ENCODE data around the gene FAM162B. TPM values are rescaled to one million over a fixed set of nuclear protein-coding genes. Genes with fewer than 3 reads are reported as not detected.
A peak's percentile ranks its signal among the peaks of the same experiment; 100 is the strongest.

FAM162B gene
- total and polyA plus RNA-seq, 2 donors (not counting 1 experiment from before 2014, with no cell fraction given): not detected

DNA sequence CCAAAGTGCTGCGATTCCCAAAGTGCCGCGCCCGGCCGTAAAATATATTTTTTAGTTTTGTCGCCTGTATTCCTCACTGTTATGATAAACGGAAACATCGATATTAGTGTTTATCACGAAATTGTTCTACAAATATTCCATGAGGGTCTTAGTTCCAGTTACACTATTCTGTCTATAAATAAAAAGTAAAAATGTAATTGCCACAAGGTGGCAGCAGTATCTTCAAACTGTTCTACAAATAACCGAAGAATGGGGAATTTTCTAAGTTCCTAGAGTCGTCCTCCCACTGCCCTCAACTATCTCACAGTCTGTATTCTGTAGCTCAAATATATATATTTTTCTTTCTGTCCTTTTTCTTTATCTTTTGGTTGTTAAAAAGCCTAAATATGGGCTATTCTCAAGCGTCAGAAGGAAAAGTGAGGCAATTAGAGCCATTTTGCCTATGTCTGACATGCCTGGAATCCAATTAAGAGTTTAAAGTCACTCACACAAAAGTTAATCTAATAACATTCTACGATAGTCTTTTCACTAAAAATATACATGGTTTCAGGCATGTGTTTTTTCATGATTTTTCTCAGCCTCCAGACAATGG is 14.2 kb upstream of the FAM162B start:
- Histone ChIP-seq H3K4me1 (ENCODE audit: control insufficient read depth in 2 of 2, insufficient read depth in 2 of 2, low read length in 2 of 2) (no peaks in the 10 kb centered on the region), H3K27ac (ENCODE audit: low read length in 2 of 2) (no peak overlapping the region), H3K9me3 (ENCODE audit: control extremely low read depth in 1 of 3, control insufficient read depth in 2 of 3, insufficient read depth in 1 of 3, low read length in 2 of 3) (peaks cover 0 to 3% (median 0%) of the 10 kb centered on the region in 3 donors), H3K79me2 (ENCODE audit: control insufficient read depth, insufficient read depth, low read length) (no peaks in the 10 kb centered on the region), H2AFZ (ENCODE audit: insufficient read depth, low read depth, low read length, poor library complexity, severe bottlenecking) (no peak overlapping the region), H3K4me3 (ENCODE audit: control extremely low read depth in 1 of 5, extremely low read depth in 1 of 5, insufficient read depth in 1 of 5, low read depth in 2 of 5, low read length in 4 of 5) (no peak overlapping the region), H3K4me2 (replicated peaks; ENCODE audit: low read depth, low read length, poor library complexity, severe bottlenecking) (no peak overlapping the region), H3K27me3 (replicated peaks in 1 of 4; ENCODE audit: control extremely low read depth in 1 of 4, control insufficient read depth in 3 of 4, insufficient read depth in 4 of 4, low read length in 3 of 4) (peaks cover 0 to 4% (median 0%) of the 10 kb centered on the region in 4 experiments), H4K20me1 (ENCODE audit: control insufficient read depth, insufficient read depth, low read length, poor library complexity, severe bottlenecking) (no peaks in the 10 kb centered on the region), H3K9ac (ENCODE audit: low read length) (no peak overlapping the region), H3K36me3 (replicated peaks in 1 of 2; ENCODE audit: control extremely low read depth in 1 of 2, control insufficient read depth in 1 of 2, extremely low read depth in 1 of 2, insufficient read depth in 2 of 2, low read length in 1 of 2) (no peaks in the 10 kb centered on the region)
- 60% methylated on average over 1 of the region's 13 CpGs for WGBS (ENCODE audit: insufficient coverage)
- DNase-seq (peak; percentile 11), ATAC-seq (ENCODE audit: low read depth) (no peak)
- no peaks in the 10 kb centered on the region for H3K9me3 Mint-ChIP-seq (ENCODE audit: insufficient read depth)
- TF ChIP-seq, protein P1, sequence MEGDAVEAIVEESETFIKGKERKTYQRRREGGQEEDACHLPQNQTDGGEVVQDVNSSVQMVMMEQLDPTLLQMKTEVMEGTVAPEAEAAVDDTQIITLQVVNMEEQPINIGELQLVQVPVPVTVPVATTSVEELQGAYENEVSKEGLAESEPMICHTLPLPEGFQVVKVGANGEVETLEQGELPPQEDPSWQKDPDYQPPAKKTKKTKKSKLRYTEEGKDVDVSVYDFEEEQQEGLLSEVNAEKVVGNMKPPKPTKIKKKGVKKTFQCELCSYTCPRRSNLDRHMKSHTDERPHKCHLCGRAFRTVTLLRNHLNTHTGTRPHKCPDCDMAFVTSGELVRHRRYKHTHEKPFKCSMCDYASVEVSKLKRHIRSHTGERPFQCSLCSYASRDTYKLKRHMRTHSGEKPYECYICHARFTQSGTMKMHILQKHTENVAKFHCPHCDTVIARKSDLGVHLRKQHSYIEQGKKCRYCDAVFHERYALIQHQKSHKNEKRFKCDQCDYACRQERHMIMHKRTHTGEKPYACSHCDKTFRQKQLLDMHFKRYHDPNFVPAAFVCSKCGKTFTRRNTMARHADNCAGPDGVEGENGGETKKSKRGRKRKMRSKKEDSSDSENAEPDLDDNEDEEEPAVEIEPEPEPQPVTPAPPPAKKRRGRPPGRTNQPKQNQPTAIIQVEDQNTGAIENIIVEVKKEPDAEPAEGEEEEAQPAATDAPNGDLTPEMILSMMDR (IDR thresholded peaks at IDR 0.05): peak; percentile 40
- no peak for TF ChIP-seq EZH2 (IDR thresholded peaks at IDR 0.05; ENCODE audit: borderline replicate concordance, insufficient read depth, low read depth, low read length, poor library complexity, severe bottlenecking)
- intact Hi-C loops (cut with micrococcal nuclease): no loop called here
- ChIA-PET CTCF (interaction anchor here (0.7 to 1.2 kb wide), 2 partner anchors 14 to 636 kb away, joined by 3 to 4 read pairs; no protein-coding TSS in a partner anchor), POLR2A (no interaction called here)
- H3K4me1 Mint-ChIP-seq: no peaks in the 10 kb centered on the region
- H3K27me3 Mint-ChIP-seq: peaks cover 16% of the 10 kb centered on the region
- H3K4me3 Mint-ChIP-seq: no peak overlapping the region
- no peak overlapping the region for H3K27ac Mint-ChIP-seq

- ChIA-PET CTCF (no interaction called here), POLR2A (no interaction called here)
- intact Hi-C loops (cut with micrococcal nuclease): no loop called here
- H3K27ac ChIP-seq (ENCODE audit: low read length in 2 of 2): no peak overlapping the region
- Mint-ChIP-seq H3K4me3 (no peak overlapping the region), H3K27me3 (peaks cover 16% of the 10 kb centered on the region), H3K4me1 (no peaks in the 10 kb centered on the region), H3K27ac (no peak overlapping the region), H3K9me3 (ENCODE audit: insufficient read depth) (no peaks in the 10 kb centered on the region)
- H3K4me1 ChIP-seq (ENCODE audit: control insufficient read depth in 2 of 2, insufficient read depth in 2 of 2, low read length in 2 of 2): no peaks in the 10 kb centered on the region
- H3K9ac ChIP-seq (ENCODE audit: low read length): no peak overlapping the region
- H4K20me1 ChIP-seq (ENCODE audit: control insufficient read depth, insufficient read depth, low read length, poor library complexity, severe bottlenecking): no peaks in the 10 kb centered on the region
- H3K79me2 ChIP-seq (ENCODE audit: control insufficient read depth, insufficient read depth, low read length): no peaks in the 10 kb centered on the region
- H3K4me3 ChIP-seq (ENCODE audit: control extremely low read depth in 1 of 5, extremely low read depth in 1 of 5, insufficient read depth in 1 of 5, low read depth in 2 of 5, low read length in 4 of 5): no peak overlapping the region
- no peaks in the 10 kb centered on the region for H3K36me3 ChIP-seq (replicated peaks in 1 of 2; ENCODE audit: control extremely low read depth in 1 of 2, control insufficient read depth in 1 of 2, extremely low read depth in 1 of 2, insufficient read depth in 2 of 2, low read length in 1 of 2)
- H2AFZ ChIP-seq (ENCODE audit: insufficient read depth, low read depth, low read length, poor library complexity, severe bottlenecking): no peak overlapping the region
- WGBS (ENCODE audit: insufficient coverage): no CpG with 5 or more reads among the region's 1 CpG
- no peak overlapping the region for H3K4me2 ChIP-seq (replicated peaks; ENCODE audit: low read depth, low read length, poor library complexity, severe bottlenecking)
- ATAC-seq (ENCODE audit: low read depth) (no peak), DNase-seq (no peak)
- TF ChIP-seq, protein P1 (IDR thresholded peaks at IDR 0.05): no peak
- no peak for TF ChIP-seq EZH2 (IDR thresholded peaks at IDR 0.05; ENCODE audit: borderline replicate concordance, insufficient read depth, low read depth, low read length, poor library complexity, severe bottlenecking)
- H3K9me3 ChIP-seq (ENCODE audit: control extremely low read depth in 1 of 3, control insufficient read depth in 2 of 3, insufficient read depth in 1 of 3, low read length in 2 of 3): no peaks in the 10 kb centered on the region
- H3K27me3 ChIP-seq (replicated peaks in 1 of 4; ENCODE audit: control extremely low read depth in 1 of 4, control insufficient read depth in 3 of 4, insufficient read depth in 4 of 4, low read length in 3 of 4): no peaks in the 10 kb centered on the region
Observed at GRCh38 chr6:116773886-116774285, 8.4 kb upstream of the FAM162B start.
